ENCODE measurements around the gene NT5DC4. TPM values are rescaled to one million over a fixed set of nuclear protein-coding genes. Genes with fewer than 3 reads are reported as not detected.

NT5DC4 gene
- total RNA-seq, 1 donor from 2014 or later, result not detected

GRCh38 chr2:112730216-112730615, 9.4 kb downstream of the NT5DC4 start:
- no peaks in the 10 kb centered on the region for H3K36me3 ChIP-seq (ENCODE audit: control insufficient read depth, insufficient read depth, low read length)
- FAIRE-seq (no peak), DNase-seq (ENCODE audit: low read depth) (no peak)
- no peaks in the 10 kb centered on the region for H3K27me3 ChIP-seq (ENCODE audit: control insufficient read depth, insufficient read depth, low read length)
- no peak overlapping the region for H3K4me3 ChIP-seq (ENCODE audit: low read depth, low read length)
- TF ChIP-seq CTCF (IDR thresholded peaks at IDR 0.05; ENCODE audit: insufficient read depth, low read length, severe bottlenecking), result no peak

GRCh38 chr2:112730791-112731190, 10.0 kb downstream of the NT5DC4 start:
- DNase-seq (ENCODE audit: low read depth), result no peak
- no peaks in the 10 kb centered on the region for H3K36me3 ChIP-seq (ENCODE audit: control insufficient read depth, insufficient read depth, low read length)
- FAIRE-seq, result no peak
- H3K27me3 ChIP-seq (ENCODE audit: control insufficient read depth, insufficient read depth, low read length), result no peaks in the 10 kb centered on the region
- no peak overlapping the region for H3K4me3 ChIP-seq (ENCODE audit: low read depth, low read length)
- TF ChIP-seq CTCF (IDR thresholded peaks at IDR 0.05; ENCODE audit: insufficient read depth, low read length, severe bottlenecking), result no peak

- FAIRE-seq (no peak), DNase-seq (ENCODE audit: low read depth) (no peak)
- Histone ChIP-seq H3K4me3 (ENCODE audit: low read depth, low read length) (no peak overlapping the region), H3K36me3 (ENCODE audit: control insufficient read depth, insufficient read depth, low read length) (no peaks in the 10 kb centered on the region), H3K27me3 (ENCODE audit: control insufficient read depth, insufficient read depth, low read length) (no peaks in the 10 kb centered on the region)
- no peak for TF ChIP-seq CTCF (IDR thresholded peaks at IDR 0.05; ENCODE audit: insufficient read depth, low read length, severe bottlenecking)
Observed at GRCh38 chr2:112731479-112731878, 10.7 kb downstream of the NT5DC4 start.

- H3K36me3 ChIP-seq (ENCODE audit: control insufficient read depth, insufficient read depth, low read length), result no peaks in the 10 kb centered on the region
- TF ChIP-seq CTCF (IDR thresholded peaks at IDR 0.05; ENCODE audit: insufficient read depth, low read length, severe bottlenecking), result no peak
- FAIRE-seq, result no peak
Observed at GRCh38 chr2:112733456-112733855, 12.6 kb downstream of the NT5DC4 start.

GRCh38 chr2:112733871-112734270, 13.1 kb downstream of the NT5DC4 start:
- FAIRE-seq, result no peak

More at GRCh38 chr2:112733456-112733855, 12.6 kb downstream of the NT5DC4 start:
- no peak for DNase-seq (ENCODE audit: low read depth)
- Histone ChIP-seq H3K27me3 (ENCODE audit: control insufficient read depth, insufficient read depth, low read length) (no peaks in the 10 kb centered on the region), H3K4me3 (ENCODE audit: low read depth, low read length) (no peak overlapping the region)

More at GRCh38 chr2:112733871-112734270, 13.1 kb downstream of the NT5DC4 start:
- Histone ChIP-seq H3K27me3 (ENCODE audit: control insufficient read depth, insufficient read depth, low read length) (no peaks in the 10 kb centered on the region), H3K36me3 (ENCODE audit: control insufficient read depth, insufficient read depth, low read length) (no peaks in the 10 kb centered on the region), H3K4me3 (ENCODE audit: low read depth, low read length) (no peak overlapping the region)
- no peak for TF ChIP-seq CTCF (IDR thresholded peaks at IDR 0.05; ENCODE audit: insufficient read depth, low read length, severe bottlenecking)
- no peak for DNase-seq (ENCODE audit: low read depth)

Data from bronchial epithelial cell (primary cell).